K562 (cell line): ENCODE data around the gene SEC24C. TPM values are rescaled to one million over a fixed set of nuclear protein-coding genes. Genes with fewer than 3 reads are reported as not detected.

Experiments used
- BCOR ChIP-seq: fragments of 450-650 bp; IDR thresholded peaks from 2 replicates; pipeline ENCODE4 v1.6.1; 2016
- CHD2 ChIP-seq: IDR thresholded peaks from 2 replicates; pipeline ENCODE4 v1.6.1; 2011; ENCODE audit warnings: low read depth, low read length
- E2F5 ChIP-seq: sonication (generic); formaldehyde crosslinking; IDR thresholded peaks from 2 replicates; pipeline ENCODE4 v1.8.0; 2022; ENCODE audit warnings: mild to moderate bottlenecking, missing genetic modification reagents
- EP300 ChIP-seq: IDR thresholded peaks from 2 replicates; pipeline ENCODE4 v1.6.1; 2012; ENCODE audit warnings: low read length, improper control_type of control experiment
- ESRRA ChIP-seq: fragments of 450-650 bp; IDR thresholded peaks from 2 replicates; pipeline ENCODE4 v1.6.1; 2014; ENCODE audit warnings: low read depth, mild to moderate bottlenecking, moderate library complexity, borderline replicate concordance
- FOXO4 ChIP-seq: fragments of 450-650 bp; formaldehyde crosslinking; IDR thresholded peaks from 2 replicates; pipeline ENCODE4 v1.4.0; 2020; ENCODE audit warnings: mild to moderate bottlenecking, moderate library complexity
- FUS ChIP-seq: fragments of 200-400 bp; formaldehyde crosslinking; optimal IDR thresholded peaks from 2 replicates; pipeline ENCODE3; 2017; ENCODE audit warnings: low read depth, low read length
- HDAC1 ChIP-seq, 2 experiments: fragments of 450-650 bp; IDR thresholded peaks; 2 replicates each; pipeline ENCODE4 v1.6.1; 2016 to 2017; ENCODE audit warnings: inconsistent platforms in 1 of 2, mild to moderate bottlenecking in 1 of 2, moderate library complexity in 1 of 2
- HDAC6 ChIP-seq: IDR thresholded peaks from 2 replicates; pipeline ENCODE4 v1.6.1; 2012; ENCODE audit warnings: low read depth, mild to moderate bottlenecking, control low read depth, inconsistent platforms, low read length, moderate library complexity
- HNRNPH1 ChIP-seq: fragments of 200-400 bp; formaldehyde crosslinking; optimal IDR thresholded peaks from 2 replicates; pipeline ENCODE3; 2017; ENCODE audit warnings: low read depth, mild to moderate bottlenecking, low read length, moderate library complexity
- ID3 ChIP-seq, 2 experiments: fragments of 250-450 bp in 1 of 2; fragments of 450-650 bp in 1 of 2; sonication (Bioruptor Pico) in 1 of 2; IDR thresholded peaks; 2 replicates each; pipeline versions ENCODE4 v1.6.1 to v1.8.0; 2016 to 2021; ENCODE audit warnings: mild to moderate bottlenecking in 2 of 2, moderate library complexity in 2 of 2, missing compliant biosample characterization in 1 of 2, missing genetic modification characterization in 1 of 2
- ILK ChIP-seq: fragments of 450-650 bp; IDR thresholded peaks from 2 replicates; pipeline ENCODE4 v1.6.1; 2016; ENCODE audit warnings: missing genetic modification characterization, low read depth, mild to moderate bottlenecking, missing compliant biosample characterization, moderate library complexity, borderline replicate concordance
- PHF8 ChIP-seq: fragments of 200-600 bp; sonication (generic); IDR thresholded peaks from 2 replicates; pipeline ENCODE4 v1.6.1; 2012; ENCODE audit warnings: mixed run types, mild to moderate bottlenecking, inconsistent platforms, low read length, moderate library complexity, borderline replicate concordance
- RBM17 ChIP-seq: fragments of 200-400 bp; formaldehyde crosslinking; IDR thresholded peaks from 2 replicates; pipeline ENCODE4 v1.6.1; 2017; ENCODE audit warnings: low read depth, mild to moderate bottlenecking, low read length, borderline replicate concordance
- RFX1 ChIP-seq: fragments of 450-650 bp; IDR thresholded peaks from 2 replicates; pipeline ENCODE4 v1.6.1; 2016; ENCODE audit warnings: mild to moderate bottlenecking, moderate library complexity
- SMAD1 ChIP-seq: fragments of 150-350 bp; IDR thresholded peaks from 2 replicates; pipeline ENCODE4 v1.6.1; 2014; ENCODE audit warnings: low read length, low read depth; ENCODE audit not compliant: partially characterized antibody
- SMARCB1 ChIP-seq: IDR thresholded peaks from 2 replicates; pipeline ENCODE4 v1.6.1; 2011; ENCODE audit warnings: improper control_type of control experiment, low read depth; ENCODE audit not compliant: insufficient read length
- SMARCE1 ChIP-seq: fragments of 450-650 bp; IDR thresholded peaks from 2 replicates; pipeline ENCODE4 v1.7.1; 2016; ENCODE audit warnings: mild to moderate bottlenecking
- SRSF7 ChIP-seq: fragments of 200-400 bp; formaldehyde crosslinking; optimal IDR thresholded peaks from 2 replicates; pipeline ENCODE3; 2017; ENCODE audit warnings: mild to moderate bottlenecking, low read depth, low read length
- THRB ChIP-seq: fragments of 450-650 bp; formaldehyde crosslinking; conservative IDR thresholded peaks from 2 replicates; pipeline ENCODE4 v1.4.0; 2022; ENCODE audit warnings: mild to moderate bottlenecking, missing genetic modification characterization
- WHSC1 ChIP-seq: IDR thresholded peaks from one replicate; pipeline ENCODE4 v1.6.1; 2012; ENCODE audit warnings: low read length, control low read depth, inconsistent platforms
- YBX1 ChIP-seq: fragments of 450-650 bp; IDR thresholded peaks from 2 replicates; pipeline ENCODE4 v1.7.1; 2016; ENCODE audit warnings: mild to moderate bottlenecking
- ZNF224 ChIP-seq: sonication (generic); formaldehyde crosslinking; IDR thresholded peaks from 2 replicates; pipeline ENCODE4 v1.8.0; 2022; ENCODE audit warnings: mild to moderate bottlenecking, missing genetic modification reagents
- ZNF282 ChIP-seq: sonication (generic); formaldehyde crosslinking; IDR thresholded peaks from 2 replicates; pipeline ENCODE4 v1.8.1; 2023; ENCODE audit warnings: missing genetic modification reagents
- ZNF77 ChIP-seq: fragments of 250-450 bp; sonication (Bioruptor Pico); IDR thresholded peaks from 2 replicates; pipeline ENCODE4 v1.5.0; 2020
- ZNF79 ChIP-seq: fragments of 250-450 bp; sonication (Bioruptor Pico); IDR thresholded peaks from 2 replicates; pipeline ENCODE4 v1.4.0; 2020; ENCODE audit warnings: low read depth, mild to moderate bottlenecking, moderate library complexity
- ZZZ3 ChIP-seq: fragments of 450-650 bp; IDR thresholded peaks from 2 replicates; pipeline ENCODE4 v1.6.1; 2016; ENCODE audit warnings: antibody characterized with exemption, mild to moderate bottlenecking, moderate library complexity
- polyA plus RNA-seq, 8 experiments: library from polyadenylated mRNA; depleted of rRNA in 4 of 8; stranded (reverse) in 5 of 8; unstranded in 3 of 8; fragments of >200 nt; fragmentation: Nextera tagmentation in 2 of 8; fragmentation: Illumina TruSeq in 1 of 8; extraction: Ambion mirVana in 2 of 8; extraction: Trizol in 1 of 8; gene quantifications; 2 replicates each; pipeline versions ENCODE4 v1.2.1 to v1.2.3, GENCODE V29; 2011 to 2014; ENCODE audit warnings: inconsistent platforms in 1 of 8, missing spikeins in 1 of 8
- total RNA-seq, 7 experiments: library from RNA; depleted of rRNA in 6 of 7; stranded (reverse); fragments of >200 nt in 6 of 7; fragmentation: Illumina TruSeq in 2 of 7; extraction: Trizol in 2 of 7; gene quantifications; 2 replicates each; pipeline versions ENCODE4 v1.2.1 to v1.2.3, GENCODE V29; 2011 to 2021; ENCODE audit warnings: low replicate concordance in 1 of 7

Gene SEC24C
- total and polyA plus RNA-seq, 9 of the 15 experiments (the other 6 are each of a cell fraction or from before 2014, with no cell fraction given), result 19.0 to 115 (median 70.5) TPM

GRCh38 chr10:73730153-73730906 lies 13.8 kb upstream of the SEC24C start (continued):
- peak; percentile 91 for TF ChIP-seq PHF8
- no peak for TF ChIP-seq HNRNPH1
- no peak for TF ChIP-seq BCOR
- TF ChIP-seq ZZZ3, result peak; percentile 83; the same call in 1 of the 2 replicates
- no peak for TF ChIP-seq THRB (CRISPR knock-in tag)
- TF ChIP-seq CHD2, result no peak
- TF ChIP-seq WHSC1, result no peak
- TF ChIP-seq ESRRA, result peak; percentile 82
- TF ChIP-seq YBX1, result no peak
- no peak for TF ChIP-seq ZNF224
- no peak for TF ChIP-seq ID3 (CRISPR knock-in tag; IDR thresholded peaks at IDR 0.05)
- peak; percentile 64; the same call in 1 of the 2 replicates for TF ChIP-seq ID3 (tag; IDR thresholded peaks at IDR 0.05)
- TF ChIP-seq FOXO4 (CRISPR knock-in tag), result no peak
- no peak for TF ChIP-seq FUS
- TF ChIP-seq RFX1, result peak; percentile 58
- TF ChIP-seq E2F5 (CRISPR knock-in tag), result 0 out of 2 replicates have a peak, but pooled peaks have one; percentile 29
- TF ChIP-seq HDAC6, result no peak
- 0 out of 2 replicates have a peak, but pooled peaks have one; percentile 21 for TF ChIP-seq SMARCE1
- no peak for TF ChIP-seq RBM17
- TF ChIP-seq HDAC1 (IDR thresholded peaks at IDR 0.05), result peak; percentile 42 to 89; a peak in 3 of 4 replicates
- no peak for TF ChIP-seq ZNF79 (CRISPR knock-in tag)
- no peak for TF ChIP-seq EP300
- TF ChIP-seq ZNF282 (CRISPR knock-in tag), result no peak
- TF ChIP-seq ILK (tag), result no peak
- peak; percentile 90 for TF ChIP-seq SMAD1
- no peak for TF ChIP-seq ZNF77 (CRISPR knock-in tag)
- no peak for TF ChIP-seq SMARCB1
- TF ChIP-seq SRSF7, result no peak
